Kidney capillary endothelial cell (primary cell): ENCODE results near the gene PKN3.

Experiments used
- DNase-seq: peaks from one replicate; pipeline ENCODE4 v3.0.0-alpha.2; 2018; ENCODE audit warnings: low spot score

The PKN3 gene

GRCh38 chr9:128742401-128742800, 40.1 kb downstream of the PKN3 start:
- no peak for DNase-seq

- DNase-seq, result no peak
These were observed 41.1 kb downstream of the PKN3 start for GRCh38 chr9:128743421-128743820.

GRCh38 chr9:128747241-128747640, 44.9 kb downstream of the PKN3 start:
- no peak for DNase-seq

- no peak for DNase-seq
These were observed 48.8 kb downstream of the PKN3 start for GRCh38 chr9:128750926-128751595.

GRCh38 chr9:128753627-128754026, 51.3 kb downstream of the PKN3 start:
- DNase-seq, result no peak

GRCh38 chr9:128757602-128758001, 55.3 kb downstream of the PKN3 start:
- DNase-seq, result no peak

- no peak for DNase-seq
These were observed 60.6 kb downstream of the PKN3 start for GRCh38 chr9:128762671-128763449.

- DNase-seq, result no peak
These were observed 62.1 kb downstream of the PKN3 start for GRCh38 chr9:128764361-128764760.

GRCh38 chr9:128765499-128765898, 63.2 kb downstream of the PKN3 start:
- DNase-seq, result no peak

GRCh38 chr9:128768606-128769005, 66.3 kb downstream of the PKN3 start:
- DNase-seq, result no peak
